GF-D8 (cell line): ENCODE data around the gene GABRB1.

Source experiments
- DNase-seq: peaks from one replicate; lab custom pipeline; 2025; lab: John Stamatoyannopoulos, UW

GABRB1 gene

GRCh38 chr4:47049347-47049746 is 18.0 kb downstream of the GABRB1 start:
- no peak for DNase-seq

GRCh38 chr4:47050761-47051725 is 19.7 kb downstream of the GABRB1 start:
- no peak for DNase-seq

GRCh38 chr4:47053485-47053884 is 22.1 kb downstream of the GABRB1 start:
- no peak for DNase-seq

GRCh38 chr4:47054130-47054529 is 22.8 kb downstream of the GABRB1 start:
- DNase-seq = no peak

- DNase-seq = no peak
Measured at GRCh38 chr4:47057991-47058390, 26.6 kb downstream of the GABRB1 start.

- DNase-seq = no peak
Measured at GRCh38 chr4:47060561-47060960, 29.2 kb downstream of the GABRB1 start.

GRCh38 chr4:47061435-47061834 is 30.1 kb downstream of the GABRB1 start:
- DNase-seq = no peak

- DNase-seq = no peak
Measured at GRCh38 chr4:47065051-47065481, 33.7 kb downstream of the GABRB1 start.

- no peak for DNase-seq
Measured at GRCh38 chr4:47068986-47069385, 37.6 kb downstream of the GABRB1 start.

GRCh38 chr4:47071901-47072341 is 40.6 kb downstream of the GABRB1 start:
- no peak for DNase-seq

GRCh38 chr4:47073647-47074046 is 42.3 kb downstream of the GABRB1 start:
- no peak for DNase-seq

GRCh38 chr4:47074816-47075215 is 43.4 kb downstream of the GABRB1 start:
- DNase-seq = no peak

GRCh38 chr4:47075262-47075661 is 43.9 kb downstream of the GABRB1 start:
- DNase-seq = no peak

GRCh38 chr4:47075919-47076318 is 44.6 kb downstream of the GABRB1 start:
- no peak for DNase-seq

GRCh38 chr4:47084111-47084510 is 52.7 kb downstream of the GABRB1 start:
- DNase-seq = no peak

GRCh38 chr4:47084795-47085194 is 53.4 kb downstream of the GABRB1 start:
- DNase-seq = no peak

GRCh38 chr4:47088298-47088697 is 56.9 kb downstream of the GABRB1 start:
- no peak for DNase-seq

GRCh38 chr4:47095884-47096283 is 64.5 kb downstream of the GABRB1 start:
- no peak for DNase-seq

GRCh38 chr4:47101453-47101852 is 70.1 kb downstream of the GABRB1 start:
- no peak for DNase-seq

GRCh38 chr4:47104986-47105385 is 73.6 kb downstream of the GABRB1 start:
- no peak for DNase-seq

- DNase-seq = no peak
Measured at GRCh38 chr4:47106561-47106960, 75.2 kb downstream of the GABRB1 start.

GRCh38 chr4:47109379-47109778 is 78.0 kb downstream of the GABRB1 start:
- DNase-seq = no peak

GRCh38 chr4:47110546-47111132 is 79.3 kb downstream of the GABRB1 start:
- DNase-seq = no peak
